Measurements from ENCODE around the gene LTB. TPM values are rescaled to one million over a fixed set of nuclear protein-coding genes. Genes with fewer than 3 reads are reported as not detected.

Gene LTB
- total and polyA plus RNA-seq, 2 donors (not counting 3 experiments of a cell fraction or from before 2014, with no cell fraction given) = 1.2 to 2.1 TPM

DNA sequence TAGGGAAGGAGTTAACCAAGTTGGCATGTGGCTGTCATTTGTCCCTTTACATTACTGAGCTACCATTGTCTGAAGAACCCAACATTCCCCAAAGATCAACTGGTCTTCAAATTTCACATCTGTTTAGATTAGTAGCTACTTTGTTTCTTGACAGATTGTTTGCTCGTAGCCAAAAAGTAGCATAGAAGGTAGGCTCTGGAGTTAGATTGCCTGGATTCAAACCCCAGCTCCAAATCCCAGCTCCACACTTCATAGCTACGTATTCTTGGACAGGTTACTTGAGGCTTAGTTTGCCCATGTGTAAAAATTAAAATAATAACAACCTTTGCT lies 33.7 kb downstream of the LTB start:
- peaks cover 14% of the 10 kb centered on the region for H3K4me1 ChIP-seq (ENCODE audit: control insufficient read depth, extremely low read depth, insufficient read depth, low read length)
- BruUV-seq (replicated peaks) = no TSS peak
- H3K36me3 ChIP-seq (ENCODE audit: control insufficient read depth in 2 of 2, extremely low read depth in 1 of 2, insufficient read depth in 2 of 2, low read length in 2 of 2) = no peaks in the 10 kb centered on the region
- no peak overlapping the region for H3K9ac ChIP-seq (replicated peaks; ENCODE audit: extremely low read depth, insufficient read depth, low read length)
- no peak overlapping the region for H3K4me3 ChIP-seq (replicated peaks in 1 of 3; ENCODE audit: insufficient read depth in 1 of 3, low read depth in 1 of 3, low read length in 3 of 3)
- peaks cover 7% of the 10 kb centered on the region for H3K79me2 ChIP-seq (ENCODE audit: control insufficient read depth, insufficient read depth, low read length)
- intact Hi-C loops (cut with micrococcal nuclease) = loop anchor here (5.0 to 10.0 kb wide), 3 partner anchors 146 to 224 kb away; partner anchors contain the start of genes CLIC1 and MICA
- H3K4me2 ChIP-seq (ENCODE audit: insufficient read depth, low read length) = peak overlapping the region; percentile 87
- H3K27ac ChIP-seq (ENCODE audit: insufficient read depth, low read depth, low read length) = no peak overlapping the region
- no peaks in the 10 kb centered on the region for H4K20me1 ChIP-seq (replicated peaks; ENCODE audit: control insufficient read depth, extremely low read depth, insufficient read depth, low read length)
- POLR2A ChIA-PET = interaction anchor here (0.6 to 1.2 kb wide), 3 partner anchors 32 to 58 kb away, joined by 3 to 6 read pairs (median 3); no protein-coding TSS in a partner anchor
- no peaks in the 10 kb centered on the region for H3K9me1 ChIP-seq (replicated peaks; ENCODE audit: control insufficient read depth, extremely low read depth, insufficient read depth, low read length)
- dilution Hi-C loops (cut with MboI; ENCODE audit: extremely low pct_ligation_motif_present, low sequenced_read_pairs) = no loop called here
- no peaks in the 10 kb centered on the region for H3K27me3 ChIP-seq (ENCODE audit: control insufficient read depth in 2 of 2, insufficient read depth in 2 of 2, low read length in 2 of 2)
- no peak for TF ChIP-seq FOS (IDR thresholded peaks at IDR 0.05; ENCODE audit: borderline replicate concordance, insufficient read depth, low read length)
- no peak for TF ChIP-seq JUN (IDR thresholded peaks at IDR 0.05; ENCODE audit: borderline replicate concordance, insufficient read depth, insufficient read length, low read depth)
- no peak for TF ChIP-seq EZH2 (IDR thresholded peaks at IDR 0.05; ENCODE audit: borderline replicate concordance, low read depth, low read length, severe bottlenecking)
- no peak for TF ChIP-seq GATA2 (IDR thresholded peaks at IDR 0.05; ENCODE audit: insufficient read depth, insufficient read length, low read depth, low read length)
- no peak for TF ChIP-seq POLR2A (IDR thresholded peaks at IDR 0.05; ENCODE audit: low read depth, low read length)
- TF ChIP-seq MYC (IDR thresholded peaks at IDR 0.05; ENCODE audit: low read depth, low read length) = no peak
- TF ChIP-seq, protein P1, sequence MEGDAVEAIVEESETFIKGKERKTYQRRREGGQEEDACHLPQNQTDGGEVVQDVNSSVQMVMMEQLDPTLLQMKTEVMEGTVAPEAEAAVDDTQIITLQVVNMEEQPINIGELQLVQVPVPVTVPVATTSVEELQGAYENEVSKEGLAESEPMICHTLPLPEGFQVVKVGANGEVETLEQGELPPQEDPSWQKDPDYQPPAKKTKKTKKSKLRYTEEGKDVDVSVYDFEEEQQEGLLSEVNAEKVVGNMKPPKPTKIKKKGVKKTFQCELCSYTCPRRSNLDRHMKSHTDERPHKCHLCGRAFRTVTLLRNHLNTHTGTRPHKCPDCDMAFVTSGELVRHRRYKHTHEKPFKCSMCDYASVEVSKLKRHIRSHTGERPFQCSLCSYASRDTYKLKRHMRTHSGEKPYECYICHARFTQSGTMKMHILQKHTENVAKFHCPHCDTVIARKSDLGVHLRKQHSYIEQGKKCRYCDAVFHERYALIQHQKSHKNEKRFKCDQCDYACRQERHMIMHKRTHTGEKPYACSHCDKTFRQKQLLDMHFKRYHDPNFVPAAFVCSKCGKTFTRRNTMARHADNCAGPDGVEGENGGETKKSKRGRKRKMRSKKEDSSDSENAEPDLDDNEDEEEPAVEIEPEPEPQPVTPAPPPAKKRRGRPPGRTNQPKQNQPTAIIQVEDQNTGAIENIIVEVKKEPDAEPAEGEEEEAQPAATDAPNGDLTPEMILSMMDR (IDR thresholded peaks at IDR 0.05; ENCODE audit: extremely low read depth in 1 of 2, insufficient read depth in 1 of 2, low read depth in 1 of 2, low read length in 2 of 2) = no peak
- TF ChIP-seq, protein P2, sequence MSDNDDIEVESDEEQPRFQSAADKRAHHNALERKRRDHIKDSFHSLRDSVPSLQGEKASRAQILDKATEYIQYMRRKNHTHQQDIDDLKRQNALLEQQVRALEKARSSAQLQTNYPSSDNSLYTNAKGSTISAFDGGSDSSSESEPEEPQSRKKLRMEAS (IDR thresholded peaks at IDR 0.05; ENCODE audit: insufficient read depth, insufficient read length) = no peak
- TF ChIP-seq POLR2AphosphoS5 (IDR thresholded peaks at IDR 0.05; ENCODE audit: insufficient read depth, low read depth, low read length) = no peak
- DNase-seq (ENCODE audit: low read depth, low spot score) = no peak
- no peaks in the 10 kb centered on the region for H3K9me3 ChIP-seq (replicated peaks; ENCODE audit: control insufficient read depth, insufficient read depth, low read length)
- CTCF ChIA-PET = interaction anchor here (0.7 to 31.0 kb wide), 5 partner anchors 11 to 112 kb away, joined by 3 to 1517 read pairs (median 5); partner anchors contain the start of genes C6orf47, LST1, LTB and NCR3
- FAIRE-seq = no peak
- H2AFZ ChIP-seq (ENCODE audit: low read depth, low read length) = no peak overlapping the region
